MM.1S (cell line): Measurements from ENCODE around the gene PRKRIP1.

ENCODE experiments used
- CTCF ChIP-seq: fragments of 300-600 bp; sonication (generic); IDR thresholded peaks from 2 replicates; pipeline ENCODE4 v1.5.1; 2016; ENCODE audit warnings: antibody characterized with exemption, low read length, mixed read lengths
- EZH2 ChIP-seq: fragments of 300-600 bp; sonication (generic); optimal IDR thresholded peaks from 2 replicates; pipeline ENCODE3; 2017; ENCODE audit warnings: low read depth, mild to moderate bottlenecking, antibody characterized with exemption, low read length, mixed read lengths

DNA sequence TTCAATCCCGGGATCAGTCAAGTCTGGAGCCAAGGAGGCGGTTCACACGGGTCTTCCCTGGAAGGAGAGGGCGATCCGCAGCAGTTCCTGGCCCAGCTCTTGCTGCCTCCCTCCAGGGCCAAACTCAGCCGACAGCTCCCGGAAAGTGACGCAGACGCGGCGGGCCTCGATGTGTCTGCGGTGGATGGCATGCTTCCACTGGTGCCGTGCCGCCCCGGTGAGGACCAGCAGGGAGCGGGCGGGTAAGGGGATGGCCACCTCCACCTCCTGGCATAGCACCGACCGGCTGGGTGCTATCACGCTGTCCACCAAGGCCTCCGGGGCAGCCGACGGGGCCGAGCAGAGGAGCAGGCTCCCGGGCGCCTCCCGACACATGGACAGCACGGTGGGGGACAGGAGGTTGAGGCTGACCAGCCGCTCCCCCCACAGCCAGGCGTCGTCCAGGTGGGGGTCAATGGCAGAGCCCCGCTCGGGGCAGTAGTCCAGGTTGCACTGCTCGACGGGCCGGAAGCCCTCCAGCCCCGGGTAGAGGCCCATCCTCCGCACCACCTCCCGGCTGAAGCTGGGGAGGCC lies 61.3 kb downstream of the PRKRIP1 start:
- TF ChIP-seq CTCF (no peak), EZH2 (no peak)
